K562 (cell line): ENCODE measurements around the gene SLC16A4. TPM values are rescaled to one million over a fixed set of nuclear protein-coding genes. Genes with fewer than 3 reads are reported as not detected.
A peak's percentile ranks its signal among the peaks of the same experiment; 100 is the strongest.

ENCODE experiments used
- ATF4 ChIP-seq: fragments of 450-650 bp; formaldehyde crosslinking; IDR thresholded peaks from 2 replicates; pipeline ENCODE4 v1.4.0; 2022; ENCODE audit warnings: mild to moderate bottlenecking, moderate library complexity
- BDP1 ChIP-seq: IDR thresholded peaks from 3 replicates; pipeline ENCODE4 v1.6.1; 2011; ENCODE audit not compliant: insufficient read length, insufficient read depth
- DACH1 ChIP-seq: fragments of 450-650 bp; IDR thresholded peaks from 2 replicates; pipeline ENCODE4 v1.6.1; 2018; ENCODE audit not compliant: partially characterized antibody
- E4F1 ChIP-seq: fragments of 250-450 bp; sonication (Bioruptor Pico); IDR thresholded peaks from 2 replicates; pipeline ENCODE4 v1.5.0; 2021; ENCODE audit warnings: mild to moderate bottlenecking, borderline replicate concordance
- EWSR1 ChIP-seq: fragments of 450-650 bp; IDR thresholded peaks from 2 replicates; pipeline ENCODE4 v1.6.1; 2018; ENCODE audit warnings: borderline replicate concordance, mild to moderate bottlenecking, low read depth, moderate library complexity; ENCODE audit not compliant: partially characterized antibody
- FOXA3 ChIP-seq, 2 experiments: fragments of 450-650 bp in 1 of 2; sonication (generic) in 1 of 2; formaldehyde crosslinking; IDR thresholded peaks in 1 of 2; conservative IDR thresholded peaks in 1 of 2; 2 replicates each; pipeline versions ENCODE4 v1.4.0 to v1.8.0; 2020 to 2022; ENCODE audit warnings: mild to moderate bottlenecking in 2 of 2, missing genetic modification reagents in 1 of 2
- GABPB2 ChIP-seq: fragments of 250-450 bp; sonication (Bioruptor Pico); conservative IDR thresholded peaks from 2 replicates; pipeline ENCODE4 v1.5.1; 2021; ENCODE audit warnings: mild to moderate bottlenecking
- KDM2B ChIP-seq: fragments of 250-450 bp; sonication (Bioruptor Pico); IDR thresholded peaks from 2 replicates; pipeline ENCODE4 v1.8.0; 2021; ENCODE audit warnings: mild to moderate bottlenecking, moderate library complexity
- L3MBTL2 ChIP-seq: fragments of 450-650 bp; IDR thresholded peaks from 2 replicates; pipeline ENCODE4 v1.6.1; 2016; ENCODE audit warnings: mild to moderate bottlenecking, moderate library complexity
- MYNN ChIP-seq, 2 experiments: sonication (generic); formaldehyde crosslinking in 1 of 2; IDR thresholded peaks; 2 replicates each; pipeline versions ENCODE4 v1.5.0 to v1.6.1; 2016 to 2020; ENCODE audit warnings: antibody characterized with exemption in 1 of 2, missing genetic modification reagents in 1 of 2
- NEUROD1 ChIP-seq: fragments of 150-350 bp; IDR thresholded peaks from 2 replicates; pipeline ENCODE4 v1.6.1; 2014; ENCODE audit warnings: borderline replicate concordance, low read length, low read depth; ENCODE audit not compliant: partially characterized antibody
- NR4A1 ChIP-seq, 2 experiments: fragments of 250-450 bp in 1 of 2; fragments of 450-650 bp in 1 of 2; sonication (Bioruptor Pico) in 1 of 2; IDR thresholded peaks; 2 replicates each; pipeline versions ENCODE4 v1.4.0 to v1.6.1; 2016 to 2020; ENCODE audit warnings: mild to moderate bottlenecking in 2 of 2, missing compliant biosample characterization in 1 of 2, missing genetic modification characterization in 1 of 2, moderate library complexity in 1 of 2
- POLR2G ChIP-seq: fragments of 200-400 bp; formaldehyde crosslinking; IDR thresholded peaks from 2 replicates; pipeline ENCODE4 v1.6.1; 2017; ENCODE audit warnings: low read depth, mild to moderate bottlenecking, antibody characterized with exemption, low read length, moderate library complexity
- RAD51 ChIP-seq: fragments of 450-650 bp; IDR thresholded peaks from 2 replicates; pipeline ENCODE4 v1.7.1; 2016; ENCODE audit warnings: low read depth, mild to moderate bottlenecking, borderline replicate concordance
- SIN3B ChIP-seq: fragments of 450-650 bp; IDR thresholded peaks from 2 replicates; pipeline ENCODE4 v1.6.1; 2017; ENCODE audit warnings: low read depth, mild to moderate bottlenecking, moderate library complexity
- SMAD1 ChIP-seq: fragments of 150-350 bp; IDR thresholded peaks from 2 replicates; pipeline ENCODE4 v1.6.1; 2014; ENCODE audit warnings: low read length, low read depth; ENCODE audit not compliant: partially characterized antibody
- SMAD2 ChIP-seq: fragments of 150-350 bp; IDR thresholded peaks from 2 replicates; pipeline ENCODE4 v1.6.1; 2014; ENCODE audit warnings: low read depth, mild to moderate bottlenecking, low read length
- SMARCC2 ChIP-seq: fragments of 450-650 bp; IDR thresholded peaks from 2 replicates; pipeline ENCODE4 v1.6.1; 2017; ENCODE audit warnings: antibody characterized with exemption, moderate library complexity, mild to moderate bottlenecking, low read depth
- ZNF253 ChIP-seq: fragments of 250-450 bp; sonication (Bioruptor Pico); conservative IDR thresholded peaks from 2 replicates; pipeline ENCODE4 v1.6.1; 2021; ENCODE audit warnings: mild to moderate bottlenecking
- ZZZ3 ChIP-seq: fragments of 450-650 bp; IDR thresholded peaks from 2 replicates; pipeline ENCODE4 v1.6.1; 2016; ENCODE audit warnings: antibody characterized with exemption, mild to moderate bottlenecking, moderate library complexity
- polyA plus RNA-seq, 8 experiments: library from polyadenylated mRNA; depleted of rRNA in 4 of 8; stranded (reverse) in 5 of 8; unstranded in 3 of 8; fragments of >200 nt; fragmentation: Nextera tagmentation in 2 of 8; fragmentation: Illumina TruSeq in 1 of 8; extraction: Ambion mirVana in 2 of 8; extraction: Trizol in 1 of 8; gene quantifications; 2 replicates each; pipeline versions ENCODE4 v1.2.1 to v1.2.3, GENCODE V29; 2011 to 2014; ENCODE audit warnings: inconsistent platforms in 1 of 8, missing spikeins in 1 of 8
- total RNA-seq, 7 experiments: library from RNA; depleted of rRNA in 6 of 7; stranded (reverse); fragments of >200 nt in 6 of 7; fragmentation: Illumina TruSeq in 2 of 7; extraction: Trizol in 2 of 7; gene quantifications; 2 replicates each; pipeline versions ENCODE4 v1.2.1 to v1.2.3, GENCODE V29; 2011 to 2021; ENCODE audit warnings: low replicate concordance in 1 of 7
- TF ChIP-seq, protein P1 (sequence below): fragments of 250-450 bp; sonication (Bioruptor Pico); IDR thresholded peaks from 2 replicates; pipeline ENCODE4 v1.4.0; 2020; ENCODE audit warnings: mild to moderate bottlenecking, moderate library complexity

Gene SLC16A4
- total and polyA plus RNA-seq, 9 of the 15 experiments (the other 6 are each of a cell fraction or from before 2014, with no cell fraction given) = 0.04 to 0.31 (median 0.18) TPM; not detected in 1

DNA sequence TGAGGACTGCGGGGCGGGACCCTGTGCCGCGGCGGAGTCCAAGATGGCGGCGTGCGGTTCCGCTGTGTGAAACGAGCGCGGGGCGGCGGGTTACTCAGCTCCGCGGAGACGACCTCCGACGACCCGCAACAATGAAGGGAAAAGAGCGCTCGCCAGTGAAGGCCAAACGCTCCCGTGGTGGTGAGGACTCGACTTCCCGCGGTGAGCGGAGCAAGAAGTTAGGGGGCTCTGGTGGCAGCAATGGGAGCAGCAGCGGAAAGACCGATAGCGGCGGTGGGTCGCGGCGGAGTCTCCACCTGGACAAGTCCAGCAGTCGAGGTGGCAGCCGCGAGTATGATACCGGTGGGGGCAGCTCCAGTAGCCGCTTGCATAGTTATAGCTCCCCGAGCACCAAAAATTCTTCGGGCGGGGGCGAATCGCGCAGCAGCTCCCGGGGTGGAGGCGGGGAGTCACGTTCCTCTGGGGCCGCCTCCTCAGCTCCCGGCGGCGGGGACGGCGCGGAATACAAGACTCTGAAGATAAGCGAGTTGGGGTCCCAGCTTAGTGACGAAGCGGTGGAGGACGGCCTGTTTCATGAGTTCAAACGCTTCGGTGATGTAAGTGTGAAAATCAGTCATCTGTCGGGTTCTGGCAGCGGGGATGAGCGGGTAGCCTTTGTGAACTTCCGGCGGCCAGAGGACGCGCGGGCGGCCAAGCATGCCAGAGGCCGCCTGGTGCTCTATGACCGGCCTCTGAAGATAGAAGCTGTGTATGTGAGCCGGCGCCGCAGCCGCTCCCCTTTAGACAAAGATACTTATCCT, 51.2 kb downstream of the SLC16A4 start (continued):
- no peak for TF ChIP-seq E4F1 (CRISPR knock-in tag)
- peak; percentile 51; the same call in 1 of the 2 replicates for TF ChIP-seq KDM2B (CRISPR knock-in tag)
- TF ChIP-seq L3MBTL2 = no peak
- no peak for TF ChIP-seq SMARCC2
- no peak for TF ChIP-seq EWSR1
- peak; percentile 60 for TF ChIP-seq SMAD1
- TF ChIP-seq, protein P1, sequence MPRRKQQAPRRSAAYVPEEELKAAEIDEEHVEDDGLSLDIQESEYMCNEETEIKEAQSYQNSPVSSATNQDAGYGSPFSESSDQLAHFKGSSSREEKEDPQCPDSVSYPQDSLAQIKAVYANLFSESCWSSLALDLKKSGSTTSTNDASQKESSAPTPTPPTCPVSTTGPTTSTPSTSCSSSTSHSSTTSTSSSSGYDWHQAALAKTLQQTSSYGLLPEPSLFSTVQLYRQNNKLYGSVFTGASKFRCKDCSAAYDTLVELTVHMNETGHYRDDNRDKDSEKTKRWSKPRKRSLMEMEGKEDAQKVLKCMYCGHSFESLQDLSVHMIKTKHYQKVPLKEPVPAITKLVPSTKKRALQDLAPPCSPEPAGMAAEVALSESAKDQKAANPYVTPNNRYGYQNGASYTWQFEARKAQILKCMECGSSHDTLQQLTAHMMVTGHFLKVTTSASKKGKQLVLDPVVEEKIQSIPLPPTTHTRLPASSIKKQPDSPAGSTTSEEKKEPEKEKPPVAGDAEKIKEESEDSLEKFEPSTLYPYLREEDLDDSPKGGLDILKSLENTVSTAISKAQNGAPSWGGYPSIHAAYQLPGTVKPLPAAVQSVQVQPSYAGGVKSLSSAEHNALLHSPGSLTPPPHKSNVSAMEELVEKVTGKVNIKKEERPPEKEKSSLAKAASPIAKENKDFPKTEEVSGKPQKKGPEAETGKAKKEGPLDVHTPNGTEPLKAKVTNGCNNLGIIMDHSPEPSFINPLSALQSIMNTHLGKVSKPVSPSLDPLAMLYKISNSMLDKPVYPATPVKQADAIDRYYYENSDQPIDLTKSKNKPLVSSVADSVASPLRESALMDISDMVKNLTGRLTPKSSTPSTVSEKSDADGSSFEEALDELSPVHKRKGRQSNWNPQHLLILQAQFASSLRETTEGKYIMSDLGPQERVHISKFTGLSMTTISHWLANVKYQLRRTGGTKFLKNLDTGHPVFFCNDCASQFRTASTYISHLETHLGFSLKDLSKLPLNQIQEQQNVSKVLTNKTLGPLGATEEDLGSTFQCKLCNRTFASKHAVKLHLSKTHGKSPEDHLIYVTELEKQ = no peak
- TF ChIP-seq RAD51 = no peak
- no peak for TF ChIP-seq GABPB2 (CRISPR knock-in tag)
- no peak for TF ChIP-seq ZNF253 (CRISPR knock-in tag)
- peak in 1 of 2 experiments; percentile 30; a peak in 1 of 4 replicates for TF ChIP-seq FOXA3 (CRISPR knock-in tag; conservative IDR thresholded peaks at IDR 0.05 in 1 of 2, IDR thresholded peaks at IDR 0.05 in 1 of 2)
- TF ChIP-seq DACH1 = peak; percentile 6
- no peak for TF ChIP-seq SMAD2
- TF ChIP-seq BDP1 = no peak
- no peak for TF ChIP-seq MYNN (IDR thresholded peaks at IDR 0.05)
- no peak for TF ChIP-seq MYNN (CRISPR knock-in tag; IDR thresholded peaks at IDR 0.05)
- peak; percentile 92 for TF ChIP-seq SIN3B
- no peak for TF ChIP-seq ZZZ3
- no peak for TF ChIP-seq ATF4 (CRISPR knock-in tag)
- no peak for TF ChIP-seq NEUROD1
- TF ChIP-seq NR4A1 (CRISPR knock-in tag; IDR thresholded peaks at IDR 0.05) = 0 out of 2 replicates have a peak, but pooled peaks have one; percentile 42
- no peak for TF ChIP-seq NR4A1 (tag; IDR thresholded peaks at IDR 0.05)
- peak; percentile 96 for TF ChIP-seq POLR2G
